Measurements from ENCODE around the gene ALOX12B.
"Not testable (repeated sequence)": the region's sequence is repeated elsewhere in the genome, so short reads cannot be mapped to it uniquely, and the experiment has no call there.

Gene ALOX12B

DNA sequence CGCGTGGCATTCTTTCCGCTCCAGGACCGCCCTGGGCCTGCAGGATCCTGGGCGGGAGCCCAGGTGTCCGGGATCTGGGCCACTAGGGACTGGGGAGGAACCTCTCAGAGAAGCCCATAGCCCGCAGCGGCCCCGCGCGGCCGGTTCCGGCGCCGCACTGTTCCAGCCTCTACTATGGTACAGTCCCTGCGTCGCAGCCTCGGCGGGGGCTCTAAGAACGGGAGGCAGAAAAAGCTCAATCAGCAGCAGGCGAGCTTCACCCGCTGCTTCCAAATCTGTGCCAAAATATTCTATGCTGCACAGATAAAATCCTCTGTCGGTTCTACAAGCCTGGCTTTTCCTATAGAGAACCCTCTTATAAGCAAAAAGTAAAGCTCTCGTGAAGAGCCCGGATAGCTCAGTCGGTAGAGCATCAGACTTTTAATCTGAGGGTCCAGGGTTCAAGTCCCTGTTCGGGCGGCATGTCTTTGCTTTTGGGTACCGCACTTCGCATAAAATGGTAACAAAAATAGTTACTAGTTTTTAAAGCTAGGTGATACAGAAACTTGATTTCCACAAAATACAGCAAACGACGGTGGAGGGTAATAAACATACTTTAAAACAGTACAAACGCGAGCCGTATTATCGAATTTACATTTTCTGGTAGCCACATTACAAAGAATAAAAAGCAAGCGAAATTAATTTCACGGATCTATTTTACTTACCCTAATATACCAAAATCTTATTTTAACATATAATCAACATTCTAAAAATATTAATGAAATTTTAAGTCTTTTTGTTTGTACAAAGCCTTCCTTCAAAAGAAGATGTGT is 31.5 kb upstream of the ALOX12B start:
- peak; percentile 52 for DNase-seq

GRCh38 chr17:8117980-8118768 is 30.7 kb upstream of the ALOX12B start, which contains the start of gene ALOXE3:
Gene ALOXE3 (minus strand): TSS chr17:8118514. CDS start chr17:8117990, 524 bp downstream.
- DNase-seq = no peak

GRCh38 chr17:8117367-8117979 is 30.0 kb upstream of the ALOX12B start:
- DNase-seq = no peak

DNA sequence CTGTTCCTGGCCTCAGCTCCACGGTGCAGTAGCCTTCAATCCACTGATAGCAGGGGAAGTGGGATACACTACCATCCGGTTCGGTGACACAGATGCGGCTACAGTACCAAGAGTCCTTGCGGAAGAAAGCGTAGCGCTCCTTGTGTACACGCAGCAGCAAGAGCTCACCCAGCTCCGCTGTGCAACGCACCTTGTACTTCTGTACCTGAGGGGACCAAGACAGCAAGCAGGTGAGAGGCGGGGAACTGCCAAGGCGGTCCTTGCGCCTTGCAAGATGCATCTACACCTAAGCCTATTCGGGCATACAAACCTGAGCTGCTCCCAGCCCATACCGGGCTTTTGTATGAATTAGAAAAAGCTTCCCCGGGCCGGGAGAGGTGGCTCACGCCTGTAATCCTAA is 29.3 kb upstream of the ALOX12B start:
- DNase-seq = no peak

DNA sequence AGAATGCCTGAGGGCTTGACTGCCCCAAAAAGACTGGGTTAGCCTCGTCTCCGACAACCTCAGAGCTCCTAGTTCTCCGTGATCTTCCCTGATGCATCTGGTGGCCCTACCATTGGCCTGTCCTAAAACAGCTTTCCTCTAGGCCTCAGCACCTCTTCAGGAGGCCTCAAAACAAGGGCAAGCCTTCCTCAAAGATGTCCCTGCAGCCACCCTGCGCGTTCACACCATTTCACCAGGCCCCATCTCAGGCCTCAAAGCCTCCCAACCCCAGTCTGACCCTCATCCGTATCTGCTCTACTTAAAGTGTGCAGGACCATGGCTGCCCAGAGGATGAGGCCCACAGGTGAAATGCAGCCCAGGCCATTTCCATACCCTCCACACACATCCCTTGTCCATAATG is 23.4 kb upstream of the ALOX12B start:
- no peak for DNase-seq

- no peak for DNase-seq
Measured at GRCh38 chr17:8110456-8110804, 22.9 kb upstream of the ALOX12B start.

DNA sequence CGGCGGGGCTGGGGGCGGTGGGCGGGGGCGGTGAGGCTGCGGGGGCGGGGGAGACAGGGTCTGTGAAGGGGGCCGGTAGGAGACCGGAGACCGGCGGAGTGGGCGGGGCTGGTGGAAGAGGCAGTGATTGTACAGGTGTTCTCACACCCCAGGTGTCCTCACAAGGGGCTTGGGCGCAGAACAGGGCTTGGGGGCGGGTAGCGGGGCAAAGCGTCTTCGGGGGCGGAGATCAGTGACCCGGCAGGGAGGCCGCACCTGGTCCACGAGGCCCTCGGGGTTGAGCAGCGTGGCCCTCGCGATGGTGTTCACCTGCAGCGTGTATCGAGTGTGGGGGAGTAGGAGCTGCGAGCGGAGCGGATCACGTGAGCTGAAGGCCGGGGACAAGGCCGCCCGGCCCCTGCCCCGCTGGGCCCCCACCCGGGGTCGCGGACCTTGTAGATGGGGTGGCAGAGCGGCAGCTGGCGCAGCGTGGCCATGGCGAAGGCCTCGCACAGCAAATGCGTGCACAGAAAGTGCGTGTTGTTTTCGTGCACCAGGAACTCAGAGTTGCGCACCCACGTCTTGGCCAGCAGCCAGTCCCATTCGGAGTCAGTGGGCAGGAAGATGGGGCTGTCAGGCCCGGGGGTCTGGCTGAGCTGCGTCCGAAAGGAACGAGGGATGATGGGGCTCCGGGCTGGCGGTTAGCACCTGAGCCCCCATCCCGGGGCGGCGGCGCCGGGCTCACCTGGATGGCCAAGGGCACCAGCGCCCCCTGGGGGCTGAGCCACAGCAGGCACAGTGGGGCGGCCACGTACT is 22.3 kb upstream of the ALOX12B start:
- no peak for DNase-seq

- no peak for DNase-seq
Measured at GRCh38 chr17:8108972-8109660, 21.6 kb upstream of the ALOX12B start.

GRCh38 chr17:8106980-8107379 is 19.5 kb upstream of the ALOX12B start:
- not testable (repeated sequence) for DNase-seq

DNA sequence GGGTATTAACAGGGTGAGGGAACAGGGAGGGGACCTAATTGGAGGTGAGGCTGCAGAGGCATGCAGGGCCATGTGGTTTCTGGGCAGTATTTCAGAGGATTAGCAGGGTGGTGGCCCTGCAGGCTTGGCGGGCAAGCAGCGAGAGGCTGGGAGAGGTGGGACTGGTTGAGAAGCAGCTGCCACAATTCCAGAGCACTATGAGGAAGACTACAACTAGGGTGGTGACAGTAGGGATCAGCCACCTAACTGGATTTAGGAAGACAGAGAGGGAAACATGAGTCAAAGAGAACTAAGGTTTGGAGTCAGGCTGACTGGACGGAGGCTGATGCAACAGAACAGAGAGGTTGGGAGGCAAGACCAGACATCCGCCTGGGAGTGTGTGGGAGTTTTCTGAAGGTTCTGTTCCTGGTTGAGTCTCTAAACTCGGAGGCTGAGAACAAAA is 18.5 kb upstream of the ALOX12B start:
- DNase-seq = no peak

DNA sequence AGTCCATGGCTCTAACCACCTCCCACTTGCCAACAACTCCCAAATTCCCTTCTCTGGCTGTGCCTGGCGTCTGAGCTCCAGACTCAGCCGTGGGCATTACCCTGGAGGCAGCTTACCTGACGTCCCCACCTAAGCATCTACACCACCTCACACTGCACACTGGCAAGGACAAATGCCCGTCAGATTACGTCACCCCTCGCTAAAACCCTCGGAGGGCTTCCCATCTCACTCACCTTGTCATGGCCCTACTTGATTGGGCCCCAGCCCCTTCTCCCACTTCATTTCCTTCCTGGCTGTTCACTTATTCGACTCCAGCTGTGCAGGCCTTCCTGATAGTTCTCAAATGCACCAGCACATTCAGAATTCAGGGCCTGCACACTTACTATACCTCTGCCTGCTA is 17.4 kb upstream of the ALOX12B start:
- DNase-seq = no peak

GRCh38 chr17:8103549-8103948 is 16.0 kb upstream of the ALOX12B start:
- DNase-seq = no peak

DNA sequence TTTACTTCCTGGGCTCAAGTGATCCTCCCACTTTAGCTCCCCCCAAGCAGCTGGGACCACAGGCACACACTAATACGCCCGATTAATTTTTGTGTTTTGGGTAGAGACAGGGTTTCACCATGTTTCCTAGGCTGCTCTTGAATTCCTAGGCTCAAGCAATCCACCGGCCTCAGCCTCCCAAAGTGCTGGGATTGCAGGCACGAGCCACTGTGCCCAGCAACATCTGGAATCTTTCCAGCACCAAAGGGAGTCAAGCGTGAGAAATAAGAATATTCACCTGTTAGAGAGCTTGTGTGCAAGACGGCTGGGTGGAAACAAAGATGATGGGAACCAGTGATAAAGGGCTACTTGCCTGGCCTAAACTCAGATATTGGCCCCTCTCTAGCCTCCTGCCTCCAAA is 14.2 kb upstream of the ALOX12B start:
- DNase-seq = no peak

DNA sequence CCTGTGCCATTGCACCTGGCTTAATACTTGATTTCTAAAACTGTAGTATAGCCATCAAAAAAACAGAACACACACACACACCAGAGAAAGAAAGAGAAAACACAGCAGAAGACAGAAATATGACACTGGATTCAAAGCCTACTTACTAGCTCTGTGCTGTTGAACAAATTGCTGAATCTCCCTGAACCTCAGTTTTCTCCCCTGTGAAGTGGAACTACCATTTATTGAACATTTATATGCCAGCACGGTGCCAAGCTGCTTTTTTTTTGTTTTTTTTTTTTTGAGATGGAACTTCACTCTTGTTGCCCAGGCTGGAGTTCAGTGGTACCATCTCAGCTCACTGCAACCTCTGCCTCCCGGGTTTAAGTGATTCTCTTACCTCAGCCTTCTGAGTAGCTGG is 13.2 kb upstream of the ALOX12B start:
- no peak for DNase-seq

DNA sequence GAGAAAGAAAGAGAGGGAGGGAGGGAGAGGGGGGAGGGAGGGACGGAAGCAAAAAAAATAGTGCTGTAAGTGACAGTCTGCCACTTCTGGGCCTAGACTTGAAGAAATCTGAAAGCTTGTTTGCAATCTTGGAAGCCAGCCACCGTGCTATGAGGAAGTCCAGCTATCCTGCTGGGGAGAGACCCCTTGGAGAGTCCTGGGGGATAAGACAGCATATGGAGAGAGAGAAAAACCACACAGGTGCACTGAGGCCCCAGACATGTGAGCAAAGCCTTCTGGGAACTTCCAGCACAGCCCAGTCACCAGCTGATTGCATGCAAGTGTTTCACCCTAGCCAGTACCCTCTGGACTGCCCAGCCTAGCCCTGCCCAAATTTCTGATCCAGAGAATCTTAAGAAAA is 12.6 kb upstream of the ALOX12B start:
- no peak for DNase-seq

DNA sequence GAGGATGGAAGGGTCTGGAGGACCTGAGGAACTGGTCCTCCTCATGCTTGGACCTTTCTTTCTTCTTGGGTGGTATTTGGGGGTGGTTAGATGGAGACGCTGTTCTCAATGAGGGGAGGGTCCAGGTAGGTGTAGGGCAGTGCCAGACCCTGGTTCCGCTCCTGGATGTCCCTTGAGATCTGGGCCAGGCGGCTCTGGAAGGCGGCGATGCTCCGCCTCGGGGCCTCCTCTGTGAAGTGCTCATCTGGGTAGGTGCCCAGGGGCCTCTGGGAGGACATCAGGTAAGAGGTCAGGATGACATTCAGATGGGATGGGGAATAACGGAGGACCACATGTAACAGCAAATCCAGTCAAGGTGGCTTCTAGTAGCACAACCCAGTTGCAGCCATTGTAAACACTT is 9.0 kb upstream of the ALOX12B start:
- DNase-seq = no peak

GRCh38 chr17:8095361-8095760 is 7.8 kb upstream of the ALOX12B start:
- no peak for DNase-seq

DNA sequence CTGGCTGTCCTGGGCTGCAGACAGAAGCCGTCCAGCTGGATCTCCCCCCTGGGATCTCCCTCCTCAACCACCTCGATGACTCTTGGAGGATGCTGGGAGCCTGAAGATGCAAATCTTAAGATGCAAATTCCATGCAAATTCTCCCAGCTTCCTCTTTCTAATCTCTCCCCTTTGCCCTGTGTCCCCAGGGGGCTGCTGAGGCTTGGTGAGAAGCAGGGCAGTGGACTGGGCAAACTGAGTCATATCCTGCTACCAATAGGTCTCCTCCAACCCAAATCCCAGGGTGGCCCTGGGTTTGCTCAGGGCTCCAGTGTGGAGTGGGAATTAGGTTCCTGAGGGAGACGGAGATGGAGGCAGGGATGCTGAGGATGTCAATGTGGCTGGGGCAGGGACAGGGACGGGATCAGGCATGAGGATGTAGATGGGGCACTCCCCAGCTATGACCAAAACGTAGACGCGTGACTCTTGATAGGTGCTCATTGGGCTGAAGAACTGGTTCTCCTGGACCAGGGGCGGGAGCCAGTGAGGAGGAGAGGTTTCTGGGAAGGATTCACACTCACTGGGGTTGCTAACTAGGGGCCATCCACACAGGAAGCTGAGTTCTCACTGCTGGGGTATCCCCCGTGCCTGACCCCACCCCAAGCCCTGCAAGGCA is 3.6 kb upstream of the ALOX12B start:
- DNase-seq = no peak

DNA sequence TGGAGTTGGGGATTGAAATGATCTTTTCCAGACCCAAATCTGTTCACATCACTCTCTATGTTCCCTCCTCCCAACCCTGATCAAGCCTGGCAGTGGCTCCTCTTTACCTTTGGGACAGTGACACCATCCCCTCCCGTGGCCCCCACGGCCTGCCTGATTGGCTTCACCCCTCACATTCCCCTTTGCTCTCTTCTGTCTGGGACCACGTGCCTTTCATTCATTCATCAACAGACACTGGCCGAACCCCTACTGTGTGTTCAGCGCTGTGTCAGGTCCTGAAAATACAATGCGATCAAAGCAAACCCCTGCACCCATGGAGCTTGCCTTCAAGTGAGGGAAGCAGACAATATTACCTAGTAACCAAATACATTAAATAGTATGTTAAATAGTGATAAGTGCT is 2.2 kb upstream of the ALOX12B start:
- DNase-seq = no peak

DNA sequence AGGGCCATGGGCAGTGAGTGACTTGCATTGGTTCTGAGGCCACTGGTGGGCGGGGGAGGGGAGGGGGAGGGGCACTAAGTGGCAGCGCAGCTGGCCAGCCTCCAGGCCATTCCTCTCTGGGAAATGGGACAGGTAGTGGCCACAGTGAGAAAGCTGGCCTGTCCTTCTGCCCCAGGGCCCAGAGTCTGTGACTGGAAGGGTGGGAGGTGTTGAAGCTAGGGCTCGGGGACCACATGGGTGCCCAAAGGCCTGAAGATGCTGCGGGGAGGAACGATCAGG is 375 bp upstream of the ALOX12B start:
- no peak for DNase-seq

DNA sequence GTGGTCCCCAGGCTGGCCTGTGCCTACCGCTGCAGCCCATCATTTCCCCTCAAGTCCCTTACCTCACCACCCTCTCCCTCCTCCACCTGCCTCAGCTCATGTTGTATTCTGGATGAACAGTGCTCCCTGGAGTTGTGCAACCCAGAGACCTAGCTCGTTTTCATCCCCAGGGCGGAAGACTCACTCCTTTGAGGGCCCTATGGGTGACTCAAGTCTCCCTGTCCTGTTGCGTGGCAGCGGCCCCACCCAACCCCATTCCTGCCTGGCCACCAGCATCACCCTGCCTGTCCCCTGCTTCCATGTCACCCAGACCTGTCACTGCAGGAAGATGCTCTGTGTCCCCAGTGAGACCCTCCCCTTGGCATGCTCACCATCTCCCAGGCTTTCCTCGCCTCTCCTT is 3.3 kb downstream of the ALOX12B start:
- DNase-seq = no peak

DNA sequence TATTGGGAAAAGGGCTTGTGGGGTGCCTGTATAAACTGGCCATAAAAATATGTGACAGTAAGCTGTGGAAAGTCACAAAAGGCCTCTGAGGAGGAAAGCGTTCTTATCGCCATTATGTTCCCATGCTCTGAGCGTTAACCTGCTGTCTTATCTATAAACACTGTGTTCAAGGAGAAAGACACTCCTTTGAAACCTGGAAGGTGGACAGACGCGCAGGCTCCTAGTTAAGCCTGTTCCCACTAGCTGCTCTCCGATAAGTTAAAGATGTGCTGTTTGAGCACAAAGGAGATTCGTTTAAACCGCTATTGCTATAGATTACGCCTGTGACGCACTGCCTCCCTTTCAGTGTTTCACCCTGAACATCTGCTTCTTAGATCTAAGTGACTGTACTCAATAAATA is 5.2 kb downstream of the ALOX12B start:
- DNase-seq = no peak
